Measurements from ENCODE around the gene SLC22A1.

Gene SLC22A1

DNA sequence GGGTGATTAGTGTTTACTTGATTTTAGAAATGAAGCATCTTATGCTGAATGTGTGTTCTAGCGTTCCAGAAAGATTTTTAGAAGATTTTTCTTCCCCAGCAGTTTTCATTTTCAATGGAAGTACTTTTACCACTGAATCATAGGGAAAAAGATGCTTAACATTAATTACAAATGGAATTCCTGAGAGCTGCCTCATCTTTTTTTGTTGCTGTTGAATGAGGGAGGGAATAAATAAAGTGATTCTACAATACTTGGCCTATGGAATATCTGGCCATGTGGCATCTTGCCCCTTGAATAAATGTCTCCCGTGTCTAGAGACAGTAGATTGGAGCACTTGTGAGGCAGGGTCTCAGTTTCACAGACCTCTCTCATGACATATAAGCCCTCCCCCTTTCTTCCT is 44.1 kb upstream of the SLC22A1 start:
- Histone ChIP-seq H3K4me1 (ENCODE audit: low read depth, poor library complexity, severe bottlenecking) (no peaks in the 10 kb centered on the region), H3K4me3 (IDR thresholded peaks at IDR 0.05; ENCODE audit: insufficient read depth, low read depth, low read length) (no peak overlapping the region), H2AFZ (ENCODE audit: low read depth) (no peak overlapping the region), H3K4me2 (no peak overlapping the region), H4K20me1 (ENCODE audit: insufficient read depth) (no peaks in the 10 kb centered on the region), H3K9ac (no peak overlapping the region), H3K27ac (no peak overlapping the region), H3K27me3 (ENCODE audit: insufficient read depth, low read depth) (no peaks in the 10 kb centered on the region), H3K79me2 (ENCODE audit: insufficient read depth, low read depth) (no peaks in the 10 kb centered on the region), H3K36me3 (ENCODE audit: insufficient read depth) (no peaks in the 10 kb centered on the region; the same call in 1 of the 2 replicates)
- TF ChIP-seq, protein P1, sequence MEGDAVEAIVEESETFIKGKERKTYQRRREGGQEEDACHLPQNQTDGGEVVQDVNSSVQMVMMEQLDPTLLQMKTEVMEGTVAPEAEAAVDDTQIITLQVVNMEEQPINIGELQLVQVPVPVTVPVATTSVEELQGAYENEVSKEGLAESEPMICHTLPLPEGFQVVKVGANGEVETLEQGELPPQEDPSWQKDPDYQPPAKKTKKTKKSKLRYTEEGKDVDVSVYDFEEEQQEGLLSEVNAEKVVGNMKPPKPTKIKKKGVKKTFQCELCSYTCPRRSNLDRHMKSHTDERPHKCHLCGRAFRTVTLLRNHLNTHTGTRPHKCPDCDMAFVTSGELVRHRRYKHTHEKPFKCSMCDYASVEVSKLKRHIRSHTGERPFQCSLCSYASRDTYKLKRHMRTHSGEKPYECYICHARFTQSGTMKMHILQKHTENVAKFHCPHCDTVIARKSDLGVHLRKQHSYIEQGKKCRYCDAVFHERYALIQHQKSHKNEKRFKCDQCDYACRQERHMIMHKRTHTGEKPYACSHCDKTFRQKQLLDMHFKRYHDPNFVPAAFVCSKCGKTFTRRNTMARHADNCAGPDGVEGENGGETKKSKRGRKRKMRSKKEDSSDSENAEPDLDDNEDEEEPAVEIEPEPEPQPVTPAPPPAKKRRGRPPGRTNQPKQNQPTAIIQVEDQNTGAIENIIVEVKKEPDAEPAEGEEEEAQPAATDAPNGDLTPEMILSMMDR (conservative IDR thresholded peaks at IDR 0.05; ENCODE audit: low read depth, low read length): no peak

DNA sequence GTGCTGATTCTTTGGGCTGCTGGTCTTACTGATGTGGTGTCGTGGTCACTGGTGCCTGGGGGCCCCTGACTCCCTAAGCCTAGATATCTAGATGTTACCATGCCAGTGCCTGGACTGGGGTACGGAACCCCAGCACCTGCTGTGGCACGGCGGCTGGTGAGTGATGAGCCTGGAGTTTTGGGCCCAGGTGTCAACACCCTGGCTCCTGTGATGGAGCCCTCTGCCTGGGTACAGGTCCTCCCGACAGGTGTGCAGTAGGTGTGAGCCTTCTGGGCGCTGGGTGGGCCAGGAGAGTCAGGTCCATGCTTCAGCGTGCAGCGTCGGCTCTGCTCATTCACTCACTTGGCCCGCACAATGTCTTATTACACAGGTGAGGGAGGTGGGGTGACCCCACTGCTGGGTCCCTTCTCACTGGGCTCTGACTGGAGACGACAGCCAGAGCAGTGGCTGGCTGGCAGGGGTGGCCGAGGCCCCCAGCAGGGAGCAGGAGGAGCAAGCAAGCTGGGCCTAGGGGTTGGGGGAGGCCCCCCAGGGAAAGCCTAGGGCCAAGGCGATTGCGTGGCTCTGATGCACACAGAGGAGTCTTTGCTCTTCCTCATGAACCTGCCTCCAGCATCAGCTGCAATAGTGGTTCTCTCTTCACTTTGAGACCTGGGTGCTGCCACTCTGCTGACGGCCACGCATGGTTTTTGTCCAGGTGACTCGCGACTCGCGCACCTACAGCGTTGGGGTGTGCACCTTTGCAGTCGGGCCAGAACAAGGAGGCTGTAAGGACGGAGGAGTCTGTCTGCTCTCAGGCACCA is 42.5 kb upstream of the SLC22A1 start:
- H3K36me3 ChIP-seq (ENCODE audit: insufficient read depth): no peaks in the 10 kb centered on the region; the same call in 1 of the 2 replicates

DNA sequence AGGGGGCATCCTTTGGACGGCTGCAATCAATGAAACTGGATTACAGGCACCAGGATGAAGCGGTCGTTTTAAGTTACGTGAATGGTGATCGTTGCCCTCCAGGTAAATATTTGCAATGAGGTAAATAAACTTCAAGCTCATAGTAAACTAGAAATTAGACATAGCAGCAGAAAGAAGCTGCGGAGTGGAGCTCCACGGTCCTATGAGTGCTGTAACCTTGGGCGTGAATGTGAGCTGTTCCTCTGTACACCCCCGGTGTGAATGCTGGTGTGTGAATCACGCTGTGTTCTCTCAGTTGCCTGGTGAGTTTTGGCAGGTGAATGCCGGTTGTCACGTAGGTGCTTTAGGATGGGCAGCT is 42.0 kb upstream of the SLC22A1 start:
- Histone ChIP-seq H2AFZ (ENCODE audit: low read depth) (no peak overlapping the region), H3K4me1 (ENCODE audit: low read depth, poor library complexity, severe bottlenecking) (no peaks in the 10 kb centered on the region), H3K27me3 (ENCODE audit: insufficient read depth, low read depth) (no peaks in the 10 kb centered on the region), H3K4me3 (IDR thresholded peaks at IDR 0.05; ENCODE audit: insufficient read depth, low read depth, low read length) (no peak overlapping the region), H3K9ac (no peak overlapping the region), H3K36me3 (ENCODE audit: insufficient read depth) (no peaks in the 10 kb centered on the region; the same call in 1 of the 2 replicates), H4K20me1 (ENCODE audit: insufficient read depth) (no peaks in the 10 kb centered on the region), H3K79me2 (ENCODE audit: insufficient read depth, low read depth) (no peaks in the 10 kb centered on the region), H3K27ac (no peak overlapping the region), H3K4me2 (no peak overlapping the region)
- TF ChIP-seq, protein P1 (conservative IDR thresholded peaks at IDR 0.05; ENCODE audit: low read depth, low read length): no peak

More for the DNA sequence above, 42.5 kb upstream of the SLC22A1 start:
- Histone ChIP-seq H3K9ac (no peak overlapping the region), H3K4me3 (IDR thresholded peaks at IDR 0.05; ENCODE audit: insufficient read depth, low read depth, low read length) (no peak overlapping the region), H2AFZ (ENCODE audit: low read depth) (no peak overlapping the region), H3K27me3 (ENCODE audit: insufficient read depth, low read depth) (no peaks in the 10 kb centered on the region), H3K79me2 (ENCODE audit: insufficient read depth, low read depth) (no peaks in the 10 kb centered on the region), H4K20me1 (ENCODE audit: insufficient read depth) (no peaks in the 10 kb centered on the region), H3K4me1 (ENCODE audit: low read depth, poor library complexity, severe bottlenecking) (no peaks in the 10 kb centered on the region), H3K27ac (no peak overlapping the region), H3K4me2 (no peak overlapping the region)
- TF ChIP-seq, protein P1 (conservative IDR thresholded peaks at IDR 0.05; ENCODE audit: low read depth, low read length): no peak

DNA sequence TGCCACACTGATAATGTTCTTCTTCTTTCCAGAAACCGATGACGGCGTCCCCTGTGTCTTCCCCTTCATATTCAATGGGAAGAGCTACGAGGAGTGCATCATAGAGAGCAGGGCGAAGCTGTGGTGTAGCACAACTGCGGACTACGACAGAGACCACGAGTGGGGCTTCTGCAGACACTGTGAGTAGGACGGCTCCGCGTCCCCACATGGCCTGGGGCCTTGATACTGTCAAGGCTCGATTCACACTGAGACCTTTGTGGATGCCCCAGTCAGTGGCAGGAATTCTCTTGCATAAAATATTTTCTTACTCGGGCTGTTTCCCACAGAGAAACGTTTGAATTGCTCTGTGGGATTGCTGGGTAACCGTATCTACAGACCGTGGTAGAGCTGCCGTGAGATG is 41.5 kb upstream of the SLC22A1 start:
- no peak overlapping the region for H2AFZ ChIP-seq (ENCODE audit: low read depth)
- TF ChIP-seq, protein P1 (conservative IDR thresholded peaks at IDR 0.05; ENCODE audit: low read depth, low read length): no peak
- no peaks in the 10 kb centered on the region for H4K20me1 ChIP-seq (ENCODE audit: insufficient read depth)
- no peaks in the 10 kb centered on the region; the same call in 1 of the 2 replicates for H3K36me3 ChIP-seq (ENCODE audit: insufficient read depth)
- H3K27me3 ChIP-seq (ENCODE audit: insufficient read depth, low read depth): no peaks in the 10 kb centered on the region
- no peak overlapping the region for H3K9ac ChIP-seq
- H3K79me2 ChIP-seq (ENCODE audit: insufficient read depth, low read depth): no peaks in the 10 kb centered on the region
- H3K4me3 ChIP-seq (IDR thresholded peaks at IDR 0.05; ENCODE audit: insufficient read depth, low read depth, low read length): no peak overlapping the region
- H3K4me1 ChIP-seq (ENCODE audit: low read depth, poor library complexity, severe bottlenecking): no peaks in the 10 kb centered on the region
- no peak overlapping the region for H3K4me2 ChIP-seq
- H3K27ac ChIP-seq: no peak overlapping the region
